Trophoblast cell (in vitro differentiated cells and primary cell): ENCODE data around the gene FBXL19.
A peak's percentile ranks its signal among the peaks of the same experiment; 100 is the strongest.

Source experiments
- DNase-seq, 2 donors: peaks; one replicate each; pipeline ENCODE4 v3.0.0-alpha.2; 2016
- H2AFZ ChIP-seq: 2 replicates; pipeline ENCODE4 v1.6.1; 2013; ENCODE audit warnings: low read length, moderate library complexity, mild to moderate bottlenecking; ENCODE audit not compliant: insufficient read depth, poor library complexity
- H2AK5ac ChIP-seq: 2 replicates; pipeline ENCODE4 v1.6.1; 2013; ENCODE audit warnings: mild to moderate bottlenecking, low read length
- H2BK120ac ChIP-seq: 2 replicates; pipeline ENCODE4 v1.6.1; 2013; ENCODE audit warnings: low read length, mild to moderate bottlenecking, moderate library complexity; ENCODE audit not compliant: insufficient read depth, poor library complexity
- H2BK12ac ChIP-seq: 2 replicates; pipeline ENCODE4 v1.6.1; 2013; ENCODE audit warnings: mild to moderate bottlenecking, low read length, moderate library complexity
- H2BK5ac ChIP-seq: 2 replicates; pipeline ENCODE4 v1.6.1; 2013; ENCODE audit warnings: low read length, low read depth, moderate library complexity, mild to moderate bottlenecking; ENCODE audit not compliant: poor library complexity
- H3K14ac ChIP-seq: 2 replicates; pipeline ENCODE4 v1.6.1; 2013; ENCODE audit warnings: mild to moderate bottlenecking, low read length
- H3K18ac ChIP-seq: 2 replicates; pipeline ENCODE4 v1.6.1; 2013; ENCODE audit warnings: mild to moderate bottlenecking, low read length
- H3K23ac ChIP-seq: 2 replicates; pipeline ENCODE4 v1.6.1; 2013; ENCODE audit warnings: low read length
- H3K27ac ChIP-seq: 2 replicates; pipeline ENCODE4 v1.5.1; 2013; ENCODE audit warnings: low read depth, mild to moderate bottlenecking, inconsistent platforms, low read length, moderate library complexity
- H3K27me3 ChIP-seq: 2 replicates; pipeline ENCODE4 v1.6.1; 2013; ENCODE audit warnings: inconsistent platforms, mild to moderate bottlenecking, low read length, moderate library complexity; ENCODE audit not compliant: insufficient read depth
- H3K36me3 ChIP-seq, 2 experiments: 1 replicate in 1 of 2; 2 replicates in 1 of 2; pipeline ENCODE4 v1.6.1; 2013; ENCODE audit warnings: low read length in 2 of 2, mild to moderate bottlenecking in 2 of 2, moderate library complexity in 1 of 2; ENCODE audit not compliant: insufficient read depth in 2 of 2, control insufficient read depth in 1 of 2
- H3K4ac ChIP-seq: 2 replicates; pipeline ENCODE4 v1.6.1; 2013; ENCODE audit warnings: low read depth, mild to moderate bottlenecking, low read length, moderate library complexity
- H3K4me1 ChIP-seq, 2 experiments: 1 replicate in 1 of 2; 2 replicates in 1 of 2; pipeline ENCODE4 v1.6.1; 2013; ENCODE audit warnings: low read length in 2 of 2, mild to moderate bottlenecking in 2 of 2, moderate library complexity in 1 of 2; ENCODE audit not compliant: insufficient read depth in 2 of 2, control insufficient read depth in 1 of 2
- H3K4me2 ChIP-seq: 2 replicates; pipeline ENCODE4 v1.6.1; 2013; ENCODE audit warnings: inconsistent platforms, mild to moderate bottlenecking, low read length, moderate library complexity
- H3K4me3 ChIP-seq: 2 replicates; pipeline ENCODE4 v1.5.1; 2013; ENCODE audit warnings: mild to moderate bottlenecking, low read depth, low read length, inconsistent platforms
- H3K79me1 ChIP-seq: one replicate; pipeline ENCODE4 v1.6.1; 2013; ENCODE audit warnings: low read length
- H3K79me2 ChIP-seq: 2 replicates; pipeline ENCODE4 v1.6.1; 2013; ENCODE audit warnings: low read length, mild to moderate bottlenecking; ENCODE audit not compliant: control insufficient read depth, insufficient read depth, poor library complexity
- H3K9ac ChIP-seq: 2 replicates; pipeline ENCODE4 v1.6.1; 2013; ENCODE audit warnings: mild to moderate bottlenecking, low read length
- H3K9me3 ChIP-seq: 2 replicates; pipeline ENCODE4 v1.6.1; 2013; ENCODE audit warnings: low read depth, mild to moderate bottlenecking, control low read depth, inconsistent platforms, low read length; ENCODE audit not compliant: insufficient read depth
- H4K12ac ChIP-seq: 2 replicates; pipeline ENCODE4 v1.6.1; 2013; ENCODE audit warnings: low read depth, mild to moderate bottlenecking, low read length, moderate library complexity
- H4K8ac ChIP-seq: 2 replicates; pipeline ENCODE4 v1.6.1; 2013; ENCODE audit warnings: low read depth, mild to moderate bottlenecking, low read length, moderate library complexity
- H4K91ac ChIP-seq: one replicate; pipeline ENCODE4 v1.6.1; 2013; ENCODE audit warnings: low read depth, mild to moderate bottlenecking, low read length, moderate library complexity
- WGBS: extraction: QIAGEN DNeasy Blood & Tissue Kit; methylation state at CpG from one replicate; pipeline ENCODE4 v1.1.7; 2013; ENCODE audit warnings: missing lambda C conversion rate; ENCODE audit not compliant: insufficient read length, insufficient coverage; ENCODE audit errors: extremely low coverage; 5-methylcytosine and 5-hydroxymethylcytosine counted together

FBXL19 gene

DNA sequence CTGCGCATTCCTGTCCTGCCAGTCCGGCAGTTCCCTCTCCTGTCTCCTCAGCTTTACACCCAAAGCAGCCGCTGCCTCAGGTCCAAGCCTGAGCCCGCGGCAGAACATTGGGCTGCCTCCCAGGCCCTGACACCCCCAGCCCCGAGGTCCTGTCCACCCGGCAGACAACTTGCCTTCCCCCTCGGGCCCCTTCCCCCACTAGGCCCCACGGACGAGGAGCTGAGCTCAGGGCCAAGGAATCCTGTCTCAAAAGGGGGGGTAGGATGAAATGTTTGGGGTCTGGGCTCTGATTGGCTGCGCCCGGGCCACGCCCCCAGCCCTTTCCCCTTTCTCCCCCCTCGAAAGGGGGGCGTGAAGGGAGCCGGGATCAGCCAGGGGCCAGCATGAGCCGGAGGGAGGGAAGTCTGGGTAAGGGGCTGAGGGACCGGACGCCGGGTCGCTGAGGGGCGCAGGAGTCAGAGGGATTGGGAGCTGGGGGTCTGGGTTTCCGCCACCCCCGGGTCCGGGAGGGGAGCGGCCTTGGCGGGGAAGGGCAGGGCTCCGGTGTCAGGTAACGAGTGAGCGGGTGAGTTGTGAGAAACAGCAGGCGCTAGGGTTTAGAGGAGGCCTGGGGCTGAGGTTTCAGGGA is 27.0 kb upstream of the FBXL19 start, which contains the start of gene CTF1:
TSS of gene CTF1 (plus strand) at position 354 of the 628 bp plus-strand sequence. CDS start at position 384, 30 bp downstream.
- H4K8ac ChIP-seq: peak within 1 kb of the TSS; percentile 86
- peaks cover 17 to 28% of the 10 kb centered on the region in 2 experiments for H3K4me1 ChIP-seq
- H3K27ac ChIP-seq: peak within 1 kb of the TSS; percentile 98
- H3K14ac ChIP-seq: peak within 1 kb of the TSS; percentile 84
- H3K4me2 ChIP-seq: peak within 1 kb of the TSS; percentile 59
- no peaks in the 10 kb centered on the region for H3K27me3 ChIP-seq
- peaks cover 22% of the 10 kb centered on the region for H3K79me1 ChIP-seq
- peak within 1 kb of the TSS; percentile 50 for H3K9ac ChIP-seq
- peak within 1 kb of the TSS; percentile 94 for H2BK5ac ChIP-seq
- peak within 1 kb of the TSS; percentile 97 for H4K91ac ChIP-seq
- H3K36me3 ChIP-seq: peaks cover 4 to 7% of the 10 kb centered on the region in 2 experiments
- peaks cover 2% of the 10 kb centered on the region for H3K9me3 ChIP-seq
- peak; percentile 64 to 69 for DNase-seq
- peak within 1 kb of the TSS; percentile 98 for H2BK120ac ChIP-seq
- H3K4ac ChIP-seq: peak within 1 kb of the TSS; percentile 83
- peak within 1 kb of the TSS; percentile 77 for H3K18ac ChIP-seq
- H3K23ac ChIP-seq: no peak within 1 kb of the TSS
- H3K79me2 ChIP-seq: peaks cover 18% of the 10 kb centered on the region
- peak within 1 kb of the TSS; percentile 75 for H2BK12ac ChIP-seq
- H3K4me3 ChIP-seq: peak within 1 kb of the TSS; percentile 64
- peak within 1 kb of the TSS; percentile 80 for H2AK5ac ChIP-seq
- peak within 1 kb of the TSS; percentile 88 for H2AFZ ChIP-seq
- H4K12ac ChIP-seq: peak within 1 kb of the TSS; percentile 95
- WGBS: no CpG with 5 or more reads among the region's 31 CpGs

DNA sequence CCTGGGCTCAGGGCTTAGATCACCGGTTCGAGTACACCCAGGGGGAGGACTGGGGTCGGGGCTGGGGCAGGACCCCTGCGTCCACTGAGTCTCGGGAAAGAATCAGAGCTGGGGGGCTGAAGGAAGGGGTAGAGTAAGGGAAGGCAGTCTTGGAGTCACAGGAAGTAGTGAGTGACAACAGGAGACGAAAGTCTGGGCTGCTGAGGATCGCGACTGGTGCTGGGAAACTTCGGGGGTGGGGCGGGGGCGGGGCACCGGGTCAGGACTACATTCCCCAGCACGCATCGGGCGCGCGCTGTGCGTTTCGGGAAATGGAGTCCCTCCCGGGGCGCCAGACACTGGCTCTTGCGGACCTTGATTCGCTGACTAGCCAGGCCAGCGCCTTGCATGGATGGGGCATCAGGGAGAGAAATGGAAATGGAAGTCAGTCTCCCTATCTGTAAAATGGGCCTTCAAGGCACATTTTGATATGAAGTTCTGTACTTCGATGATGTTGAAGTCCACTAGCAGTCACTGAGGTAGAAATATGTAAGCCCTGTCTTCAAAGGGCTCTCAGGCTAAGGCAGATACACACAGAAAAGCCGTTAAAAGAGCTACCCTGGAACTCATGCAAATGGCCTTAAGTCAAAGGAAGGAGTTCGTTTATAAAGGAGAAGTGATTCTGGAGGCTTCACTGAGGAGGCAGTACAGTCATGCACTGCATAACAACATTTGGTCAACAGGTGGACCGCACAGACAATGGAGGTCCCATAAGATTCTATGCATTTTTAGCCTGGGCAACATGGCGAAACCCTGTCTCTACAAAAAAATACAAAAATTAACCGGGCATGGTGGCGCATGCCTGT is 26.3 kb upstream of the FBXL19 start:
- peaks cover 2 to 3% of the 10 kb centered on the region in 2 experiments for H3K36me3 ChIP-seq
- peaks cover 17 to 32% of the 10 kb centered on the region in 2 experiments for H3K4me1 ChIP-seq
- peak overlapping the region; percentile 98 for H3K27ac ChIP-seq
- WGBS: no CpG with 5 or more reads among the region's 31 CpGs
- peak overlapping the region; percentile 80 for H2AK5ac ChIP-seq
- peak overlapping the region; percentile 88 for H2AFZ ChIP-seq
- no peak overlapping the region for H2BK12ac ChIP-seq
- peak overlapping the region; percentile 95 for H4K12ac ChIP-seq
- H2BK120ac ChIP-seq: peak overlapping the region; percentile 98
- peak overlapping the region; percentile 59 for H3K4me2 ChIP-seq
- no peaks in the 10 kb centered on the region for H3K27me3 ChIP-seq
- H2BK5ac ChIP-seq: peak overlapping the region; percentile 94
- H3K18ac ChIP-seq: peak overlapping the region; percentile 77
- peak overlapping the region; percentile 86 for H4K8ac ChIP-seq
- H3K23ac ChIP-seq: no peak overlapping the region
- peaks cover 18% of the 10 kb centered on the region for H3K79me2 ChIP-seq
- peak; percentile 87 to 90 for DNase-seq
- H3K79me1 ChIP-seq: peaks cover 25% of the 10 kb centered on the region
- H3K9ac ChIP-seq: peak overlapping the region; percentile 50
- H3K4me3 ChIP-seq: peak overlapping the region; percentile 64
- H3K9me3 ChIP-seq: peaks cover 2% of the 10 kb centered on the region
- peak overlapping the region; percentile 97 for H4K91ac ChIP-seq
- H3K4ac ChIP-seq: peak overlapping the region; percentile 83
- peak overlapping the region; percentile 84 for H3K14ac ChIP-seq

DNA sequence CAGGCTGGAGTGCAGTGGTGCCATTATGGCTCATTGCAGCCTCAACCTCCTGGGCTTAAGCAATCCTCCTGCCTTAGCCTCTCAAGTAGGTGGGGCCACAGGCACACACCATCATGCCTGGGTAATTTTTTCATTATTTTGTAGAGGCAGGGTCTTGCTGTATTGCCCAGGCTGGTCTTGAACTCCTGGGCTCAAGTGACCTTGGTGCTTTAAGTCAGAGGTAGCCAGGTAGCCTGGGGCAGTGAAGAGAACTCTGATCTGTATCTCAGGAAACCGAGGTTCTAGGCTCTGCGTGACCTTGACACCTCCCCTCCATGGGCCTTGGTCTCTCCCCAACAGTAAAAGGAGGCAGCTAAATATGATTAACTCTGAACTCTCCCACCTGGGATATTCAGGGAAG is 23.6 kb upstream of the FBXL19 start:
- Histone ChIP-seq H2BK120ac (no peak overlapping the region), H4K12ac (no peak overlapping the region), H3K4me1 (peaks cover 5 to 19% of the 10 kb centered on the region in 2 experiments), H3K9me3 (peaks cover 2% of the 10 kb centered on the region), H3K79me2 (peaks cover 6% of the 10 kb centered on the region), H3K4me2 (no peak overlapping the region), H3K27ac (no peak overlapping the region), H2BK12ac (no peak overlapping the region), H3K36me3 (no peaks in the 10 kb centered on the region), H3K4ac (no peak overlapping the region), H3K9ac (no peak overlapping the region), H4K8ac (no peak overlapping the region), H3K23ac (no peak overlapping the region), H2AK5ac (no peak overlapping the region), H2BK5ac (no peak overlapping the region), H2AFZ (no peak overlapping the region), H4K91ac (no peak overlapping the region), H3K14ac (no peak overlapping the region), H3K79me1 (peaks cover 21% of the 10 kb centered on the region), H3K18ac (no peak overlapping the region), H3K4me3 (no peak overlapping the region), H3K27me3 (no peaks in the 10 kb centered on the region)
- WGBS: no CpG with 5 or more reads among the region's 2 CpGs
- no peak for DNase-seq

DNA sequence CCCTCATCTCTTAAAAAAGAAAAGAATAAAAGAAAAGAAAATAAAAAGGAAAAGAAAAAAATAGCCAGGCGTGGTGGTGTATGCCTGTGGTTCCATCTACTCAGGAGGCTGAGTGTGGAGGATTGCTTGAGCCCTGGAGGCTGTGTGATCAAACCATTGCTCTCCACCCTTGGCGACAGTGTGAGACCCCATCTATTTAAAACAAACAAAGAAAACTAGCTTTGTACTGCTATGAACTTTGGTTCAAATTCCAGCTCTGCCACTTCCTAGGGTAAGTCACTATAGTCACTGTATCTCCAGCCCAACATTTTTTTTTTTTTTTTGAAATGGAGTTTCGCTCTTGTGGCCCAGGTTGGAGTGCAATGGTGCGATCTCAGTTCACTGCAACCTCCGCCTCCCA is 22.8 kb upstream of the FBXL19 start:
- Histone ChIP-seq H2BK5ac (no peak overlapping the region), H3K9ac (no peak overlapping the region), H3K4ac (no peak overlapping the region), H3K18ac (no peak overlapping the region), H4K91ac (no peak overlapping the region), H3K4me3 (no peak overlapping the region), H3K36me3 (no peaks in the 10 kb centered on the region), H3K27ac (no peak overlapping the region), H3K9me3 (peaks cover 1% of the 10 kb centered on the region), H3K4me2 (no peak overlapping the region), H3K23ac (no peak overlapping the region), H2AFZ (no peak overlapping the region), H2BK12ac (no peak overlapping the region), H4K12ac (no peak overlapping the region), H2BK120ac (no peak overlapping the region), H3K79me2 (peaks cover 6% of the 10 kb centered on the region), H3K79me1 (peaks cover 19% of the 10 kb centered on the region), H3K14ac (no peak overlapping the region), H2AK5ac (no peak overlapping the region), H3K4me1 (peaks cover 3 to 14% of the 10 kb centered on the region in 2 experiments), H3K27me3 (no peaks in the 10 kb centered on the region), H4K8ac (no peak overlapping the region)
- no CpG with 5 or more reads among the region's 5 CpGs for WGBS
- no peak for DNase-seq
